NCI-H2171 treated with DMSO at 0.1 percent for 48 hours (cell line): ENCODE data around the gene BCKDK.
A peak's percentile ranks its signal among the peaks of the same experiment; 100 is the strongest.
"Not testable (repeated sequence)": the region's sequence is repeated elsewhere in the genome, so short reads cannot be mapped to it uniquely, and the experiment has no call there.

Experiments
- DNase-seq: peaks from one replicate; lab custom pipeline; 2025; lab: John Stamatoyannopoulos, UW

The BCKDK gene

DNA sequence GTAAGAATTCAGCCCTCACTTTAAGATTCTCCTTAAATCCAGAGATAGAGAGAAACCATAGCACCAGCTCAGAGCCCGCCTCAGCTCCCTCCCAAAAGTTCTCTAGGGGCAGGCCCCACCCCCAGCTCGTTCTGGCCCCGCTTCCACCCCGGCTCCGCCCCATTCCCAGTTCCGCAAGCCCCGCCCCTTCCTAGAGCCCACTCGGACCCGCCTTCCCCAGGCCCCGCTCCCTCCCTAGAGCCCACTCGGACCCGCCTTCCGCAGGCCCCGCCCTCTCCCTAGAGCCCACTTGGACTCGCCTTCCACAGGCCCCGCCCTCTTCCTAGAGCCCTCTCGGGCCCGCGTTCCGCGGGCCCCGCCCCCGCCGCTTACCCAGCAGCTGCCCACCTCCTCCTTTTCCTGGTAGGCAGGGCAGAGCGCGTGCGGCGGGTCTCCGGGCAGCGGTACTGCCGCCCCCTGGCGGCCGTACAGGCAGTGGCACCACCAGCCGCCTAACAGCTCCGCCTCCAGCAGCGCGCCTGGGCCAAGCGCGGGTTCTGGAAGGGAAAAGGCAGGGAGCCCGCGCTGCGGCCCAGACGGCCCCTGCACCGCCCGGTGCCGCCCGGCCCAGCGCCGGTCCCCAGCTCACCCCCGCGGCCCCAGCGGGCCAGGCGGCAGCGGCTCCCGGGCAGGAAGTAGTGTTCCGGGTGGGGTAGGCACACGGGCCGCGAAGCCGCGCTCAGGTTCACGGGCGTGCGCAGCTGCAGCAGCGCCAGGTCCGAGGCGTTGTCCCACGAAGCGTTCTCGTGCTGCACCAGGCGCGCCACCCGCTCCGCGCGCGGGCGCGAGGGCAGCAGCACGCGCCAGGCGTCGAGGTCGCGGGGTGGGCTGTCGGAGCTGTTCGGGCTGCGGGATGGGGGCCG, 34.2 kb downstream of the BCKDK start:
- peak; percentile 98 for DNase-seq

GRCh38 chr16:31143011-31143693, 35.0 kb downstream of the BCKDK start:
- no peak for DNase-seq

GRCh38 chr16:31143694-31144148, 35.5 kb downstream of the BCKDK start:
- no peak for DNase-seq

DNA sequence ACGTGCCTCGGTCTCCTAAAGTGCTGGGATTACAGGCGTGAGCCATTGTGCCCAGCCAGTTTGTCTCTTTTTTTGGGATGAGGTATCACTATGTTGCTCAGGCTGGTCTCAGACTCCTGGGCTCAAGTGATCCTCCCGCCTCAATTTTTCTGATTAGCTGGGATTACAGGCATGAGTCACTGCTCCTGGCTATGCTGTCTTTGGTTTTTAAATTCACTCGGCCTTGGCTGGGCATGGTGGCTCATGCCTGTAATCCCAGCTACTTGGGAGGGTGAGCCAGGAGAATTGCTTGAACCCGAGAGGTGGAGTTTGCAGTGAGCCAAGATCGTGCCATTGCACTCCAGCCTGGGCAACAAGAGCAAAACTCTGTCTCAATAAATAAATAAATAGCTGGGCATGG, 36.2 kb downstream of the BCKDK start:
- DNase-seq = not testable (repeated sequence)

GRCh38 chr16:31145398-31145990, 37.3 kb downstream of the BCKDK start:
- no peak for DNase-seq

DNA sequence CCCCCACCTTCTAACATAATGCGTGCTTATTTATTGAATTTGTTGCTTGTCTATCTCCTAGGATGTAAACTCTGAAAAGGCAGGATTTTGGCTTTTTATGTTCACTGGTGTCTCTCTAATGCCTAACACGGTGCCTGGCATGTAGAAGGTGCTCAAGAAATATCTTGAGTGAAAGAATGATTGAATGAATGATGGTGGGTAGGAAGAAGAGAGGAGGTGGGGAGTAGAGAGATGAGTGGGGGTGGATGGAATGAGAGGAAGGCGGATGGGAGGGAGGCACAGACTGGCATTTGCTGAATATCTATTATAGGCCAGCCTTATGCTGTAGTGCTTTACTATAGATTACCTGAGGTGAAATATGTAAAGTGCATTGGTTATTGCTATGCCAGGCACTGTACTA, 39.4 kb downstream of the BCKDK start:
- DNase-seq = no peak

GRCh38 chr16:31148281-31148728, 40.1 kb downstream of the BCKDK start:
- no peak for DNase-seq

DNA sequence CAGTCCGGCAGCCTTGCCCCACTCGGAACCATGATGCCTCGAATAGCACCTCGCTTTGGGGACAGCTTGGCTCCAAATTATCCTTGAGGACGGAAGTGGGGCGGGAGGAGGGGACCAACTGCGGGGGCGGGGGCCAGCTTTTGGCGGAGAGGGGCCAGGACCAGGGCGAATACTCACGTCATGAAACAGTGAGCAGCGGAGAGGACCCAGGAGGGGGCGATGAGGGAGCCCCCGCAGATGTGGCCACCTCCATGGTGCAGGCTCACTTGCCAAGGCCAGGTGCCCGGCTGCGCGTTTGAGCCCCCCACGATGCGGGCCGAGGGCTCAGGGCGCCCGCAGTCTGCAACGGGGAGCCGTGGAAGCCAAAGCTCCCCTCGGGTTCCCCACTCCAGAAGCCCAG, 40.7 kb downstream of the BCKDK start:
- DNase-seq = no peak

DNA sequence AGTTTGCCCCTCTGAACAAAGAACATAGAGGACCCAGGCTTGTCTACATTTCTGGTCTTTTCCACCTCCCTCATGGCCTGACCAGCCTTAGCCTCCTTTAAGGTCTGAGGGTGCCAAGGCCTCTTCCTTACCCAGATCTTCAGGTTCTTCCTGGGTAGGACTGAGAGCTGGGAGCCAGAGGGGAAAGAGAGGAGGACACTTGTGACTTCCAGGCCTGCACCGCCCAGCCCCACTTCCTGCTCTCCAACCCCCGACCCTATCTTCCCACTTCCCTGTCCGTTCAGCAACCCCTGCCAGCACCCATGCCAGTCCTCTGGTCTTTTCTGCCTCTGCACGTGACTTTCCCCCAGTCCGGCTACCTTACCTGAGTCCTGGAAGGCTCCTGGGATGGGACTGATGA, 41.1 kb downstream of the BCKDK start:
- DNase-seq = no peak

DNA sequence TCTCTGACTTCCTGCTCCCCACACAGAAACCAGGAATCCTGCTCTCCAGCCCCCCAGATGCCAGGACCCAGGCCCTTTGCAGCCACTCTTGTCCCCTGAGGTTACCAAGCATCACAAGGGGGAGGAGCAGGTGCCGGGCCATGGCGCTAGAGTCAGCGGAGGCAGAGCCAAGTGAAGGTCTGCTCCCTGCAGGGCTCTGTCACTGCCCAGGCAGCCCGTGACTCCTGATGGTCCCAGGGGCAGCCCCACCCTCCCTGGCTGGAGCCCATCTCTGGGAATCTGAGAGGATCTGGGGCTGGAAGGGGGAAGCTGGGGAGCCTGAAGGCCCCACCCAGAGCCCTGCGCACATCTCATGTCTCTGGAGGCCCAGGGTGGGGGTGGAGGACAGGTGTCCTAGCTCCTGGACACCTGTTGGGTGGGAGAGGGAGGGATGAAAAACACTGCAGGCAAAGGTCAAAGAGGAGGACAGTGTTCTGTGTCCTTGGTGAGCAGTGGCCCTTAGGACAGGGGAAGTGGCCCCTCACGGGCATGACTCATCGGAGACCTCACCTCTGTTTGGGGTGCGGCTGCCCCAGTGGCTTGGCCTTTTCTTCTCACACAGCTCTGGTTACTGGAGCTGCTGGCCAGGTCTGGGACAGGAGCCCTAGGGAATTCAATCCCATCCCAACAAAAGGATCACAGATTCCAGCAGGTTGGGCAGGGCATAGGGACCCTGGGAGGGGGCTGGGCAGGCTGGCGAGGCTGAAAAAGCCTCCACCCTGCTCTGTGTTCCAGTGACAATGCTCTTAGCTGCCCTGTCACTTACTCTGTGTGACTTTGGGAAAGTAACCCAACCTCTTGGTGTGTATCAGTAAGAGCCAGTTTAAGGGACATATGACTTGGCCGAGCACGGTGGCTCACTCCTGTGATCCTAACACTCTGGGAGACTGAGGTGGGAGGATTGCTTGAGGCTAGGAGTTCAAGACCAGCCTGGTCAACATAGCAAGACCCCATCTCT, 42.0 kb downstream of the BCKDK start, which contains the start of gene PRSS36:
PRSS36 (minus strand) TSS at position 173 of the 997 bp plus-strand sequence; CDS start at position 142, 31 bp downstream.
- DNase-seq = no peak

- DNase-seq = not testable (repeated sequence)
Measured at GRCh38 chr16:31150976-31151375, 42.8 kb downstream of the BCKDK start.

DNA sequence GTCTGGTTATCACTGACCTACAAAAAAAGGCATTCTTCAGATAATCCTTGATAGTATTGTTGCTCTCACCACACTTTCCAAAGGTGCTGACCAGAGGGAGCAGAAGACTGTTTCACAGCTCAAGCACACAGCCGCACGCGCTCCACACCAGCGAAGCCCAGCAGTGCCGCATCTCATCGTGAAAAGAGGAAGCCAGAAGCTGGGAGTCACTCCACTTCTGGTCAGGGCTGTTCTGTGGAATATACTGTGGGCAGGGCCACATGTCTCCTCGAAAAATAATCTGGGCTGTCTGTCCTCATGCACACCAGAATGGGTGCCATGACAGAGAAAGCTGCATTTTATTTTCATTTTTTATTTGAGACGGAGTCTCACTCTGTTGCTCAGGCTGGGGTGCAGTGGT, 49.0 kb downstream of the BCKDK start:
- no peak for DNase-seq
